ENCODE data around the gene TOM1L2.
"Not testable (repeated sequence)": the region's sequence is repeated elsewhere in the genome, so short reads cannot be mapped to it uniquely, and the experiment has no call there.

The TOM1L2 gene

DNA sequence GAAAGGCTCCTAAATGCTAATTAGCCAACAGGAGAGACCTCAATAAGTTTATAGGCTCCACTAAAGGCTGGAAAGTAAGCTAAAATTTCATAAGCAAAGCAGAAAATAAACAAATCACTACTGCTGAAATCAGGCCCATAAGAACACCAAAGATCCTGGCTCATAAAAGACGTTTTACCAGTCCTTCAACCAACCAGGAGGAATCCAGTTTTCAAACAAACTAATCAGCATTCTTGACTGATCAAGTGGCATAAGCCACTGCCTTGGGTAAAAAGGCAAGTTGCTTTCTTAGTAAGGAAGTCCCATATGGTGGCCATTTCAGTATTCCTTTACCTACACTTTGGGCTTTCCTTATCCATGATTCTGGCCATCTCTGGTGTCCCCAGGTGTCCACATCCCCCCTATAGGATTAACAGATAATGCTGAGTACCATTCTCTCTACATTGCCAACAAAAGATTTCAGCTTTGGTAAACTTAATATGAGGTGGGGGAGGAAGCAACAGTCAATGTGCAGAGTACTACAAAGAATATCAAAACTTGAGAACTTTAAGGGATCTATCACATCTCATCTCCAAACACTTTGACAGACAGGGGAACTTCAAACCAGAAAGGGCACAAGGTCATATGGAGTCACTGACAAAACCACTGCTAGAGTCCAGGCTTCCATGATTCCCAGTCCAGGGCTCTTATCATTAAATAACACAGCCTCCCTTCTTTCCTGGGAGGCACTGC is 1.3 kb downstream of the TOM1L2 start:
- no peak for DNase-seq

DNA sequence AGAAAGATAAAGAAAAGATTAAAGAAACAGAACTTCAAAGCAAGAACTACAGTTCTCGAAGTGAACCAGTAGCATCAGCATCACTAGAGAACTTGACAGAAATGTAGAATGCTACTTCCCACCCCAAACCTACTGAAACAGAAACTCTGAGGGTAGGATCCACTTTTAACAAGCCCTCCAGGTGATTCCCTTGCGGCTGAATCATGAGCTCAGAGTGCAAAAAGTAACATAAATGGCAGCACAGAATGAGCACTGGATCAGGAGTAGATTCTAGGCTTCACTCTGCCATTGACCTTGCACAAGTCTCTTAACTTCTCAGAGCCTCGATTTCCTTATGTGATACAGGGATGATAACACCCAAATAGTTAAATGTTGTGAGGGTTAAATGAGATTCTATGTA is 5.8 kb downstream of the TOM1L2 start:
- no peak for DNase-seq

DNA sequence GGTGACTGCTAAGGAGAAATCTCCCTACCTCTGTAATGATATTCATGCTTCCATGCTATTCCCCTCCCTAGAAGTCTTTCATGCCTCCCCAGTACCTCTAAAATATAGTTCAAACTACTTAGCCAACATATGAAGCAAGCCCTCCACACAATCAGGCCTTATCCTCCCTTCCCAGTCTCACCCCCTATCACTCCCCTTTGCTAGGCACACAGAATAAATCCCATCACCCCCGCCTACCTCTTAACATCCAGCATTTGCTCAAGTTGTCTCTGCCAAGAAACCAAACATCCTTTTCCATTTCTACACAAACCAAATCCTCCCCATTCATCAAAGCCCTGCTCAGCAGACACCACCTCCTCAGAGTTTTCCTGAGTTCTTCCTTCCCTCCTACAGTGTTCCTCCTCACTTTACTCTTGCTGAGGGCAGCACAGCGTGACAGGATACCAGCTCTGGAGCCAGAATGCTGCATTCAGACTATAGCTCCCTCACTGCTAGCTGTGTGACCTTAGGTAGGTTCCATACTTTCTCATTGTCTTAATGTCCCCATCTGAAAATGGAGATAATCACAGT is 7.0 kb downstream of the TOM1L2 start:
- DNase-seq, result no peak

DNA sequence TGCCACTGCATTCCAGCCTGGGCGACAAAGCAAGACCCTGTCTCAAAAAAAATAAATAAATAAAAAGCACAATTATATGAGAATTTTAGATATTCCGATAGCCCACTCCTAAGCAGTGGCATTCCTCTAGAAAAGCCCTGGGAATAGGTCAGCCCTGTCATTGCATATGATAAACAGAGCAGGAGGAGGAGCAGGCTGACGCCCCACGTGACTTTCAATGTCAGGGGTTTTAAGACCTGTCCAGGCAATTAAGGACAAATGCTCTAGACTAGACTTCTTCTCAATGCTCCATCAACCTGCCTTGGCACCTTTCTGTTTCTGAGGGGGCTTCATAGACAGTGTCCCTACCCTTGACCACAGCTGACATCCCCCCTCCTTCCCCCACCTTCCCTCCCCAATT is 7.5 kb downstream of the TOM1L2 start:
- DNase-seq, result no peak

DNA sequence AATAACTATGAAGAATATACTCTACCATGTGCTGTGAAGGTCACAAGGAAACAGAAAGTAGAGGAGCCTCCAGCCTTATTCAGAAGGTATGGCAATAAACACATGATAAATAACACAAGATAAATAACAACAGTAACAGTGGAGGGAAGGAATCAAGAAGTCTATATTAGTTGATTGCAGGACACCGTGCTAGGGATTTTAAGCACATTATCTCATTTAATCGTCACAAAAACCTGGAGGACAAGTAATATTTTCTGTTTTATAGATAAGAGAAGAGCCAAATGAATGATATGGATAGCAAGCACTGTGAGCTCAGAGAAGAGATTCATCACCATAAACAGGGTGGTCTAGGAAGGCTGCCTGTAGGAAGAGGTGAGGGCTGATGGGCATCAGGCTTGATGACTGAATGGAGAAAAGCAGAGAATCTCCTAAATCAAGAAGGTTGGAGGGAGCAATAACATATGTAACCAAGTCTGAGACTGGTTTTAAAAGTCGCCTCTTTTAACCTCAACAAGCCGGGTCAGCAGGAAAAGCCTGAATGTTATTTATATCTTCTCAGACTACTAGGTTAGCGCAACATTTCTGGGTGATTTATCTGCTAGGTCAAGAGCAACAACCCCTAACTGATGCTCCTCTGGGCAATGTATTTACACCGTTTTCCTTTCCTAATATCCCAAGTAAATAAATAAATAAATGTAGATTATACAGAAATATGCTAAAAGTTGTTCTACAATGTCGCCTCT is 8.3 kb downstream of the TOM1L2 start:
- DNase-seq, result no peak

DNA sequence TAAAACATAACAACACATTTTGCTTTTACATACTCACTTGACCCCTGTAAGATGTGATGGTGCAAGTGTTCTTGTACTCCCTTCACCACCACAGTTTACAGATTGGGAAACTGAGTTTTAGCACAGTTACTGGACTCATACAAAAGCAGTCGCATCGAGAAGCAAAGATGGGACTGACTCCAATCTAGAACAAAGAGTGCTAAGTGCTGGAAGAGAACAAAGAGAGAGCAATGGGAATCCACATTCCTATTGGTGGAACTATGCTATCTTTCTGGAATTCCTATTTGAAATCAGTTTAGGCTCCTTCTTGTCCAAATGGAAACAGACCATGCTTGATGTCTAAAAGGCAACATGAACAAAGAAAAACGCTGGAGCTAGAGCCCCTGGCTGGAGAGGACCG is 9.1 kb downstream of the TOM1L2 start:
- DNase-seq, result no peak

DNA sequence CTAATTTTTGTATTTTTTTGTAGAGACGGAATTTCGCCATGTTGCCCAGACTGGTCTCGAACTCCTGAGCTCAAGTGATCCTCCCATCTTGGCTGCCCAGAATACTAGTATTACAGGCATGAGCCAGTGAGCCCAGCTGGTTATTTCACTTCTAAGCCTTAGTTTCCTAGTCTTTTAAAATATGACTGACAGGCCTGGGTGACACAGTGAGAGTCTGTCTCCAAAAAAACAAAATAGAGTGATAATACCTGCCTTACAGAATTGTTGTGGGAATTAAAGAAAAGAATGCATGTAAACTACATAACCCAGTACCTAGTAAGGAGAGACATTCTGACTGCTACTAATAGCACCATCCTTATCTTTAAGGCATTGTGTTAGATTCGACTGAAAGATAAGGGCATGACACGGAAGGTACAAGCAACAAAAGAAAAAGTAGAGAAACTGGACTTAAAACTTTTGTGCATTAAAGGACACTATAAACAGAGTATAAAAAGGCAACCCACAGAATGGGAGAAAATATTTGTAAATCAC is 11.6 kb downstream of the TOM1L2 start:
- DNase-seq, result no peak

DNA sequence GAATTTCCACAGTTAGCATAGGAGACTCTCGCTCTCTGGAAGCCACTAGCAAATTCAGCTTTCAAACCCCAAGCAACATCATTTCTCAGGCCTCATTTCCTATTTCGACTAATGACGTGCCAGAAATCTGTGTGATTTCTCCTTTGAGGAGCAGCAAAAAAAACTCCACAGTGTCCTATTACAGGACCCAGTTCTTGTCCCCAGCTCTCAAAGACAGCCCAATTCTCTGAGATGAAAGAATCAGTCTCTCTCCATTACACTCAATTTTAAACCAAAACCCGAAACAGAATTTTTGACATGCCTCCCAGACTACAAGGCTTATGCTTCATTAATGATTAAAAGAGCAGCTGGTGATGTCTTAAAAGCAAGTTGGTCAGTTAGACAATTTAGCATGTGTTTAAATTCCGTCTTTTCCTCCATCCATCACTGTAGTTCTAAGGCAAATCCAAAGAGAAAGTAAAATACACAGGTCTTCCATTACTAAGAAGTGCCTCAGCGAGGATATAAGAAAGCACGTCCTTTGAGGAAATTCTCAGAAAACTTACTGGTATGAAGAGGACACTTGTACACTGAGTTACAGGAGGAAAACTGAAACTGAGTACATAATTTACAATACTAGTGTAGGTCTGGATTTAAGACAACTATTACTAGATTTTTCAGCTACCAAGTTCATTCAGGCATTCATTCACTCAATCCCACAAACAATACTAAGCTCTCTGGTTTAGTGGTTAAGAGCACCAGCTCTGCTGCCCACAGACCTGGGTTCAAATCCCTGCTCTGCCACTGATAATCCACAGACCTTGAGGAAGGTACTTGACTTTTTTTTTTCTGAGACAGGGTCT is 12.5 kb downstream of the TOM1L2 start:
- DNase-seq, result no peak

DNA sequence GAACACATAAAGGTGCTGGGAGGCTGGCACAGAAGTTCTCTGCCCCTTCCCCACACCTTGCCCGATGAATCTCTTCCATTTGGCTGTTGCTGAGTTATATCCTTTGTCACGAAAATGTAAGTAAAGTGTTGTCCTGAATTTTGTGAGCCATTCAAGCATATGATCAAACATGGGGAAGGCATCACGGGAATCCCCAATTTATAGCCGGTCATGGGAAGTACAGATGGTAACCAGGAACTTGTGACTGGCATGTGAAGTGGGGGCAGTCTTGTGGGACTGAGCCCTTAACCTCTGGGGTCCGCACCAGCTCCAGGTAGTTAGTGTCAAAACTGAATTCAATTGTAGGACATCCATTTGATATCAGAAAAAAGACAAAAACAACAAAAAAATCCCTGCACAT is 13.2 kb downstream of the TOM1L2 start:
- DNase-seq, result no peak

DNA sequence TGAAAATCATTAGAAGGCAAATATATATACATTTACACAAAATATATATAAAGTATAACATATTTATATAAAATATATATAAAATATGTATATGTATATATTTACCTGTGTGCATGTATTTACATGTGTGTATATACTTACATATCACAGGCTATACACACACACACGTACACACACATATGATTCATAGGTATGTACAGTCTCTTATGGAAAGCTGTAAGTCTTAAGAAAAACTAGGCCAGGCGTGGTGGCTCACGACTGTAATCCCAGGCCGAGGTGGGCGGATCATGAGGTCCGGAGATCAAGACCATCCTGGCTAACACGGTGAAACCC is 14.7 kb downstream of the TOM1L2 start:
- no peak for DNase-seq

DNA sequence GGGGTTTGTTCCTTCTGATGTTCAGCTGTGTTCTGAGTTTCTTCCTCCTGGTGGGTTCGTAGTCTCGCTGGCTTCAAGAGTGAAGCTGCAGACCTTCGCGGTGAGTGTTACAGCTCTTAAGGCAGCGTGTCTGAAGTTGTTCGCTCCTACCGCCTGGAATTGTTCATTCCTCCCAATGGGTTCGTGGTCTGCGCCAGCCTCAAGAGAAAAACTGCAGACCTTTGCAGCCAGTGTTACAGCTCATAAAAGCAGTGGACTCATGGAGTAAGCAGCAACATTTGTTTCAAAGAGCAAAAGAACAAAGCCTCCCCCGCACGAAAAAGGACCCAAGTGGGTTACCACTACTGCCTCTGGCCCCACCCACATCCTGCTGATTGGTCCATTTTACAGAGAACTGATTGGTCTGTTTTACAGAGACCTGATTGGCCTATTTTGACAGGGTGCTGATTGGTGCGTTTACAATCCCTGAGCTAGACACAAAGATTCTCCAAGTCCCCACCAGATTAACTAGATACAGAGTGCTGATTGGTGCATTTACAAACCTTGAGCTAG is 16.3 kb downstream of the TOM1L2 start:
- DNase-seq, result not testable (repeated sequence)

DNA sequence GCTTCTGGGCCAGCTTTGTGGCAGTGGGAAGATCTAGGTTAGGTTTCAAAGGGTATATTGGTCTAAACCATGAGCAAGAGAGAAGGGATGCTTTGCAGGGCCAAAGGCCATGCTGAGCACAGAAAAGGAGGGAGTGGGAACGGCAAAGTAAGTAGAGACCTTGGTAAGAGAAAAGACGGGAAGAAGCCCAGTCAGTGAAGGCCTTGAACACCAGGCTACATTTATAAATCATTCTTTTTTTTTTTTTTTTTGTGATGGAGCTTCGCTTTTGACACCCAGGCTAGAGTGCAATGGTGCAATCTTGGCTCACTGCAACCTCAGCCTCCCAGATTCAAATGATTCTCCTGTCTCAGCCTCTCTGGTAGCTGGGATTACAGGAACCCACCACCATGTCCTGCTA is 18.1 kb downstream of the TOM1L2 start:
- no peak for DNase-seq

DNA sequence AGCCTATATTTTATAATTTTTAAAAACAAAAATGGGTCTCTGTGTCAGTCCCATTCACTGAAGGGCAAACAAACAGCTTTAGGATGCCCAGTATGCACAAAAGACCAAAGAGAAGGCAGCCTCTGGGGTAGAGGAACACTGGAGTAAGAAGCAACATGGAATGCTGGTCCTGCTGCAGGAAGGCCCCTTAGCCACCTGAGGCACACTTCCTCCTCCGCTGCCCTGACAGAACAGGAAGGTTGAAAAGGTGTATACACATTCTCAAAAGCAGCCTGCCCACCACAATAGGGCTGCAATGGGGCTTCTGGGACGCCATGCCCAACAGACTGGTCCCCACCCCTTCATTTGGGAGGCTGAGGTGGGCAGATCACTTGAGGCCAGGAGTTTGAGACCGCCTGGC is 19.5 kb downstream of the TOM1L2 start:
- DNase-seq, result no peak

DNA sequence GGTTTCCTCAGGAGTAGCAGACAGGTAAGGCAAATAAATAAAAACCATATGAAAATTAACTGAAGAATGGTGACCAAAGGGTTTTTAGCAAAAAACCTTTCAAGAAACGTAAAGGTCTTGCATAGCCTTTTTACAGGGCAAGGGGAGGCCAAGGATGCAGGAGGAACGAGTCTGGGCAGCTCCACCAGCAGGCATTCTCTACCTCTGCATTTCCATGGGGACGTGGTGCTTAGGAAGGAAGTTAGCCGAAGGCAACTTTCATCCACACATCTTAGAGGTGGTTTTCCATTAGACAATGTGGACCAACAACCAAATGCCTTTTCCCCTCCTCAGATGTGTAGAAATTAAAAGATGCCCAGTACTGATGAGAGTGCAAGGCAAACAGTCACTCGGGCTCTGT is 20.7 kb downstream of the TOM1L2 start:
- no peak for DNase-seq

DNA sequence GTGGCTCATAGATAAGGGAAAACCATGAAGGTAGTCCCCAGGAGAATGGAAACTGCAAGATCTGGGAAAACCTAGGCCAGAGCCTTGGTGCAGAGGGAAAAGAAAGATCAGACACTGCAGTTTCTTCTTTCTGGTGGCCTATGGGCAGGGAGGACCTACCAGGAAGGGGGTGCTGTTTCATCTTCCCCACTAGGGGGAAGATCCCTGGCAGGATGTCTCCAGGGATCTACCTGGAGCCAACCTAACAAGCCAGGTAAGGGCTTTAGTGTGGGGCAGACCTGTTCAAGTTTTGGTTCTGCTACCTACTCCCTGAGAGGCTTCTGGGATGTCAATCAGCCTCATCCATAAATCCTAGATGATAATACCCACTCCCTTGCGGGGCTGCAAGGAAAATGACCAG is 21.4 kb downstream of the TOM1L2 start:
- DNase-seq, result no peak

DNA sequence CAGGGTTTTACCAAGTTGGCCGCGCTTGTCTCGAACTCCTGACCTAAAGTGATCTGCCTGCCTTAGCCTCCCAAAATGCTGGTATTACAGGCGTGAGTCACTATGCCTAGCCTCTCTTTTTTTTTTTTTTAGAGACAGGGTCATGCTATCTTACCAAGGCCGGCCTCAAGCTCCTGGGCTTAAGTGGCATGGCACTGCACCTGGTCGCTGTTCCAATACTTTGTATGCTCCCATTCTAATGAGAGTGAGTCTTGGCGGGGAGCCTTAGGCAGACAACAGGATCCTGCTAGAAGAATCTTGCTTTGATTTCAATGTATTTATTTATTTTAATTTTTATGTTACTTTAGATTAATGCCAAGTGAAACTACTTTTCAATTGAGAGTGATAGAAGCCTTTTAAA is 21.9 kb downstream of the TOM1L2 start:
- DNase-seq, result no peak

DNA sequence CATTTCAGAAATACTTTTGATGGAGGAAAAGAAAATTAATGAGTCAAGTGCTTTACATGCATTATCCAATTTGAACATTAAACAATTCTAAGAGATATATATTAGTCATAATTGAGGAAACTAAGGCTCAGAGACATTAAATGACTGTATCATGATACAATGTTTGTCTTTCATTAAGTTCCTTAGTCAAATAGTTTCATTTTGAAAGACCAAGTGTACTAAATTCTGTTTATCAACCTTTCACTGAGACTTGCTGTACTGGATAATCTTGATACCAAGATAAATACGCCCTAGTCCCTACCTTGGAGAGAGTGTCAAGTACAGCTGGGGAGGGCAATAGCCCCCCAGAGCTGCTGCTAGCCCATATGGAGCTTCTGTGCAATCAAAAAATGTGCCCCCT is 24.2 kb downstream of the TOM1L2 start:
- no peak for DNase-seq

DNA sequence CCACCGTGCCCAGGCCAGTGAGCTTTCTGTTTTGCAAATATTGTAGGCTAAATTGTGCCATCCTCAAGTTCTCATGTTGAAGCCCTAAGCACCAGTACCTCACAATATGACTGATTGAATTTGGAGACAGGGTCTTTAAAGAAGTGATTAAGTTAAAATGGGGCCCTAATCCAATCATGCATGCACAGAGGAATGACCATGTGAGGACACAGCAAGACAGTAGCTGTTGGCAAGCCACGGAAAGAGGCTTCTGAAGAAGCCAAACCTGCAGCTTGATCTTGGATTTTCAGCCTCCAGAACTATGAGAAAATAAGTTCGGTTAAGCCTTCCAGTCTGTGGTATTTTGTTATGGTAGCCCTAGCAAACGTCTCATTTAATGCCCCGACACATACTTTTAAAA is 24.9 kb downstream of the TOM1L2 start:
- no peak for DNase-seq

DNA sequence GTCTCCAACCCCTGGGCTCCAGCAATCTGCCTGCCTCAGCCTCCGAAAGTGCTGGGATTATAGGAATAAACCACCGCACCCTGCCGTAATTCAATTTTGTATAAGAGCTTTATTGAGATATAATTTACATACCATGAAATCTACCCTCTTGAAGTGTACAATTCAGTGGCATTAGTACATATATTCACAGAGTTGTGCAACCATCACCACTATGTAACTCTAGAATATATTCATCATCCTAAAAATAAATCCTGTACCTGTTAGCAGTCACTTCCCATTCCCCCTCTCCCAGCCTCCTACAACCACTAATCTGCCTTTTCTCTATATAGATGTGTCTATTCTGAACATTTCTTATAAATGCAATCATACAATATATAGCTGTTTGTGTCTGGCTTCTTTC is 26.1 kb downstream of the TOM1L2 start:
- no peak for DNase-seq

DNA sequence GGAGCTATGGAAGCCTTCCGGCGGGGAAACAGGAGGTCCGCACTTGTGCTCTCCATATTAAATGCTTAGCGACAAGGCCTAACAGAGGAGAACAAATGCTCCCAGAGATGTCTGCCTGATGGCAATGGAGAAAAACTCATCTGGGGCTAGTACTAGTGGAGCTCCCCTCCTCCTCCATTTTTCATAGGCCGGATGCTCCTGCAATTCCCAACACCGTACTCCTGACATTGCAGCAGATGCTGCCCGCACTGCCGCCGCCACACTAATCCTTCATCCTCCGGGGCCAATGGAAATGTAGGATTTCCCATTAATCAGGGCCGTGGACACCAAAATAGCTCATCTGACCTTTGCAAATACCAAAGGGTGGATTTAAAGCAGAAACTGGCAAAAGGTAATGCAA is 27.5 kb downstream of the TOM1L2 start:
- DNase-seq, result no peak

DNA sequence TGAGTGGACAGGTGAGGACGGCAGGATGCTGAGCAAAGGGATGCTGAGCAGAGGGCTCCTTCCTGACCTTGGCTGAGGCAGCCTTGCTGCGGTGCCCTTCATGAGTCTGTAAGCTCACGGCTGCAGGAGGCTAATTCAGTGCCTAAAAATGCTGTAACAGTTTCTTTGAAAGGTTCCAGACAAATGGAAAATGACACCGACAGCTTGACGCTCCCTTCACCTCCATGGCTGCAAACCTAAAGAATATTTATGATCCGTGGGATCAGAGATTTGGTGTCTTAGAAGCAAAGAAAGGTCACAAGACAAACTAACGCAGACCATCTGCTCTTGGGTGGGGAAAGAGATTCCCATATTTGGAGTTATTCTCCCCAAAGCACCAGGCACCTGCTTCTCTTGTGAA is 28.0 kb downstream of the TOM1L2 start:
- no peak for DNase-seq

DNA sequence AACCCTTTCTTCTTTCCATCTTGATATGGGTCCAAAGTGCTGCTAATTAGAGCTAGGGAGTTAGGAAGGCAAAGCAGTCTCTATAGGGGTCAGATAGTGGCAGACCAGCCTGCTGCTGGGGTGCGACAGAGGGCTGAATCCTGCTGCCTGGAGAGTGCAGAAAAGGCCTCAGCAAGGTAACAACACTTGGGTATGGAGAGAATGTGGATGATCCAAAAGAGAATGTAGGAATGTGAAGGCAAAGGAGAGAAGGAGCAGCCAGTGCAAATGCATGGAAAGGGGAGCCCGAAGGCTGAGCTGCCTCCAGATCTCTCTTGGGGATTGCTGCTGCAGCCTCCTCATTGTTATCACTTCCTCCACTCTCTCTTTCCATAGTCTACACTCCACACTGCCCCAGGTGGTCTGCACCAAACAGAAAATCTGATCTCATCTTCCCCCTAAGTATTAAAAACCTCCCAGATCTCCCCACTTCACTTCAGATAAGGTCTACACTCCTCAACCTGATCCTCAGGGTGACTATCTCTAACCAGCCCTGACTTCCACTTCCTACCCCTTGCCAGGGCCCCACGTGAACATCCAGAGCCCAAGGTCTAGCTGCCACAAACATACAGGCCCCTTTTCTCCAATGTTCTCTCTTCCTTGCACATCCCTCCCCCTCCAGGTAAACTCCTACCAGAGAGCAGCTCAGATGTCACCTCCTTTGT is 28.8 kb downstream of the TOM1L2 start:
- no peak for DNase-seq

All from NCI-H1105 (cell line).